OCI-LY3 (cell line): ENCODE results near the gene SYNE1.

ENCODE experiments used
- CTCF ChIP-seq: fragments of 200-600, 300-600 bp; sonication (generic); IDR thresholded peaks from 2 replicates; pipeline ENCODE4 v1.5.1; 2014; ENCODE audit warnings: antibody characterized with exemption, low read length, low read depth
- EZH2phosphoT487 ChIP-seq: fragments of 200-600 bp; shearing (Covaris generic); IDR thresholded peaks from 2 replicates; pipeline ENCODE4 v1.6.1; 2018; ENCODE audit warnings: antibody characterized with exemption, mixed run types, low read depth

GRCh38 chr6:152426276-152426675, 210.9 kb downstream of the SYNE1 start:
- no peak for TF ChIP-seq CTCF
- no peak for TF ChIP-seq EZH2phosphoT487
